Measurements from ENCODE around the gene AKAP6.
A peak's percentile ranks its signal among the peaks of the same experiment; 100 is the strongest.

The AKAP6 gene

GRCh38 chr14:32358781-32359180, 29.7 kb downstream of the AKAP6 start:
- H3K4me3 ChIP-seq (ENCODE audit: low read length): no peak overlapping the region
- no peak for TF ChIP-seq CTCF (conservative IDR thresholded peaks at IDR 0.05; ENCODE audit: low read length)
- no peak for DNase-seq (ENCODE audit: low read depth)

- H3K4me3 ChIP-seq (ENCODE audit: low read length): no peak overlapping the region
- no peak for TF ChIP-seq CTCF (conservative IDR thresholded peaks at IDR 0.05; ENCODE audit: low read length)
- DNase-seq (ENCODE audit: low read depth): no peak
Measured at GRCh38 chr14:32361674-32362073, 32.6 kb downstream of the AKAP6 start.

- H3K4me3 ChIP-seq (ENCODE audit: low read length): no peak overlapping the region
- TF ChIP-seq CTCF (conservative IDR thresholded peaks at IDR 0.05; ENCODE audit: low read length): no peak
- DNase-seq (ENCODE audit: low read depth): no peak
Measured at GRCh38 chr14:32363761-32364160, 34.7 kb downstream of the AKAP6 start.

- H3K4me3 ChIP-seq (ENCODE audit: low read length): no peak overlapping the region
- no peak for DNase-seq (ENCODE audit: low read depth)
- no peak for TF ChIP-seq CTCF (conservative IDR thresholded peaks at IDR 0.05; ENCODE audit: low read length)
Measured at GRCh38 chr14:32364941-32365340, 35.8 kb downstream of the AKAP6 start.

GRCh38 chr14:32366256-32366879, 37.3 kb downstream of the AKAP6 start:
- peak; percentile 36 for TF ChIP-seq CTCF (conservative IDR thresholded peaks at IDR 0.05; ENCODE audit: low read length)
- no peak overlapping the region for H3K4me3 ChIP-seq (ENCODE audit: low read length)
- DNase-seq (ENCODE audit: low read depth): peak; percentile 40

- DNase-seq (ENCODE audit: low read depth): peak; percentile 34
- no peak overlapping the region for H3K4me3 ChIP-seq (ENCODE audit: low read length)
- TF ChIP-seq CTCF (conservative IDR thresholded peaks at IDR 0.05; ENCODE audit: low read length): no peak
Measured at GRCh38 chr14:32366986-32367385, 37.9 kb downstream of the AKAP6 start.

- no peak overlapping the region for H3K4me3 ChIP-seq (ENCODE audit: low read length)
- no peak for DNase-seq (ENCODE audit: low read depth)
- TF ChIP-seq CTCF (conservative IDR thresholded peaks at IDR 0.05; ENCODE audit: low read length): no peak
Measured at GRCh38 chr14:32367516-32367915, 38.4 kb downstream of the AKAP6 start.
